ENCODE measurements around the gene CASR. TPM values are rescaled to one million over a fixed set of nuclear protein-coding genes. Genes with fewer than 3 reads are reported as not detected.

CASR gene
- total RNA-seq, 1 experiment from 2014 or later = not detected

GRCh38 chr3:122324871-122325323, 141.4 kb downstream of the CASR start, which contains the start of gene CSTA:
Gene CSTA, plus strand, starts transcription at chr3:122325248. Its CDS starts 45 bp downstream, at chr3:122325293.
- BruUV-seq (replicated peaks) = no TSS peak
- H3K4me1 ChIP-seq (ENCODE audit: insufficient read depth, low read length, poor library complexity, severe bottlenecking) = no peaks in the 10 kb centered on the region
- intact Hi-C loops (cut with micrococcal nuclease; ENCODE audit: unreplicated experiment) = no loop called here
- POLR2A ChIA-PET (ENCODE audit: low non-redundant PET) = no interaction called here
- H3K9me3 ChIP-seq (ENCODE audit: low read depth, low read length, poor library complexity, severe bottlenecking) = no peaks in the 10 kb centered on the region
- no peaks in the 10 kb centered on the region for H3K36me3 ChIP-seq (ENCODE audit: insufficient read depth, low read length, poor library complexity, severe bottlenecking)
- H3K27ac ChIP-seq (ENCODE audit: low read depth, low read length, poor library complexity, severe bottlenecking) = no peak within 1 kb of the TSS
- H3K4me3 ChIP-seq (ENCODE audit: low read depth, low read length, poor library complexity, severe bottlenecking) = no peak within 1 kb of the TSS
- peak; percentile 8 for DNase-seq (ENCODE audit: low spot score)
- TF ChIP-seq EZH2 (IDR thresholded peaks at IDR 0.05; ENCODE audit: borderline replicate concordance, low read depth, low read length, poor library complexity, severe bottlenecking) (no peak), CTCF (conservative IDR thresholded peaks at IDR 0.05; ENCODE audit: low read depth, low read length) (no peak)
- CTCF ChIA-PET = no interaction called here
- H3K27me3 ChIP-seq (replicated peaks; ENCODE audit: insufficient read depth, low read depth, low read length, poor library complexity) = no peaks in the 10 kb centered on the region

- BruUV-seq (replicated peaks) = no TSS peak
- intact Hi-C loops (cut with micrococcal nuclease; ENCODE audit: unreplicated experiment) = no loop called here
- Histone ChIP-seq H3K4me1 (ENCODE audit: insufficient read depth, low read length, poor library complexity, severe bottlenecking) (no peaks in the 10 kb centered on the region), H3K36me3 (ENCODE audit: insufficient read depth, low read length, poor library complexity, severe bottlenecking) (no peaks in the 10 kb centered on the region), H3K27me3 (replicated peaks; ENCODE audit: insufficient read depth, low read depth, low read length, poor library complexity) (no peaks in the 10 kb centered on the region), H3K9me3 (ENCODE audit: low read depth, low read length, poor library complexity, severe bottlenecking) (no peaks in the 10 kb centered on the region), H3K4me3 (ENCODE audit: low read depth, low read length, poor library complexity, severe bottlenecking) (no peak overlapping the region), H3K27ac (ENCODE audit: low read depth, low read length, poor library complexity, severe bottlenecking) (no peak overlapping the region)
- ChIA-PET POLR2A (ENCODE audit: low non-redundant PET) (no interaction called here), CTCF (no interaction called here)
- DNase-seq (ENCODE audit: low spot score) = no peak
- TF ChIP-seq EZH2 (IDR thresholded peaks at IDR 0.05; ENCODE audit: borderline replicate concordance, low read depth, low read length, poor library complexity, severe bottlenecking) = no peak
- no peak for TF ChIP-seq CTCF (conservative IDR thresholded peaks at IDR 0.05; ENCODE audit: low read depth, low read length)
Observed at GRCh38 chr3:122325769-122326168, 142.3 kb downstream of the CASR start.

GRCh38 chr3:122331886-122332285, 148.4 kb downstream of the CASR start:
- no peaks in the 10 kb centered on the region for H3K4me1 ChIP-seq (ENCODE audit: insufficient read depth, low read length, poor library complexity, severe bottlenecking)
- no peak overlapping the region for H3K27ac ChIP-seq (ENCODE audit: low read depth, low read length, poor library complexity, severe bottlenecking)
- ChIA-PET CTCF (no interaction called here), POLR2A (ENCODE audit: low non-redundant PET) (no interaction called here)
- no peaks in the 10 kb centered on the region for H3K36me3 ChIP-seq (ENCODE audit: insufficient read depth, low read length, poor library complexity, severe bottlenecking)
- no peak overlapping the region for H3K4me3 ChIP-seq (ENCODE audit: low read depth, low read length, poor library complexity, severe bottlenecking)
- no TSS peak for BruUV-seq (replicated peaks)
- intact Hi-C loops (cut with micrococcal nuclease; ENCODE audit: unreplicated experiment) = no loop called here
- TF ChIP-seq EZH2 (IDR thresholded peaks at IDR 0.05; ENCODE audit: borderline replicate concordance, low read depth, low read length, poor library complexity, severe bottlenecking) (no peak), CTCF (conservative IDR thresholded peaks at IDR 0.05; ENCODE audit: low read depth, low read length) (no peak)
- no peaks in the 10 kb centered on the region for H3K9me3 ChIP-seq (ENCODE audit: low read depth, low read length, poor library complexity, severe bottlenecking)
- DNase-seq (ENCODE audit: low spot score) = no peak
- no peaks in the 10 kb centered on the region for H3K27me3 ChIP-seq (replicated peaks; ENCODE audit: insufficient read depth, low read depth, low read length, poor library complexity)

Data from A673 (cell line).